ENCODE data around the gene BRAT1.
A peak's percentile ranks its signal among the peaks of the same experiment; 100 is the strongest.

Gene BRAT1

DNA sequence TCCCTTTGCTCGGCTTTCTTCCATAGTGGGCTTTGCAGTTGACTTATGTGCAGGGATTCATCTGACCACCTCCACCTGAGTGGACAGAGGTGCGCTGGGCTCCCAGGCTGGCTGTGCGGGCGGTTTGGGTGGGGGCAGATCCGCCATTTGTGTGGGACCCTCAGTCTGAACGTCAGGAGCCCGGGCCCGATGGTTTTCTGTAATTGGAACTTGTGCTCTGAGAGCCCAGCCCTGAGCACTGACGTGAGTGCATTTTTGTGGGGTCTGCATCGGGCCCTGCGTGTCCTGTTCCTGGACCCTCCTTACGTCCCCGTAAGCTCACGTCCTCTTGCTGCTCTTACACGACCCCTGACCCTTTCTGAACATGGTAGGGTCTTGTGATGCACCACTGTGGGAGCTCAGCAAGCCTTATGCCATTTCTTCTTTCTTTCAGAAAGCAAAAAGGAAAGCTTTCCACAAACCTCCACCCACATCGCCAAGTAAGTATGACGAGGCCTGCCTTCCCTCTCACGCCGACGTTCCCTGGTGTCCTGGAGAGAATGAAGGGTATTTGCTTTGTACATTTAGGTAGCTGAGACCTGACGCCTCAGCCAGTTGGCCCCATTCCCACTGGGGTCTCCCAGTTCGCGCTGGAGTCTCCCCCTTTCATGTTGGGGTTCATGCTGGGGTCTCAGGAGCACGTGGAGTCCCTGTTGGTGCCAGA is 13.3 kb upstream of the BRAT1 start:
- H3K27ac ChIP-seq (ENCODE audit: low read depth, low read length, poor library complexity, severe bottlenecking) = no peak overlapping the region
- no peaks in the 10 kb centered on the region for H4K20me1 ChIP-seq (ENCODE audit: insufficient read depth, low read length)
- H3K9me3 ChIP-seq (ENCODE audit: low read length) = no peaks in the 10 kb centered on the region
- H3K9me2 ChIP-seq (ENCODE audit: low read depth, low read length) = no peaks in the 10 kb centered on the region
- TF ChIP-seq EZH2 (IDR thresholded peaks at IDR 0.05; ENCODE audit: borderline replicate concordance, low read length) = no peak
- TF ChIP-seq, protein P1, sequence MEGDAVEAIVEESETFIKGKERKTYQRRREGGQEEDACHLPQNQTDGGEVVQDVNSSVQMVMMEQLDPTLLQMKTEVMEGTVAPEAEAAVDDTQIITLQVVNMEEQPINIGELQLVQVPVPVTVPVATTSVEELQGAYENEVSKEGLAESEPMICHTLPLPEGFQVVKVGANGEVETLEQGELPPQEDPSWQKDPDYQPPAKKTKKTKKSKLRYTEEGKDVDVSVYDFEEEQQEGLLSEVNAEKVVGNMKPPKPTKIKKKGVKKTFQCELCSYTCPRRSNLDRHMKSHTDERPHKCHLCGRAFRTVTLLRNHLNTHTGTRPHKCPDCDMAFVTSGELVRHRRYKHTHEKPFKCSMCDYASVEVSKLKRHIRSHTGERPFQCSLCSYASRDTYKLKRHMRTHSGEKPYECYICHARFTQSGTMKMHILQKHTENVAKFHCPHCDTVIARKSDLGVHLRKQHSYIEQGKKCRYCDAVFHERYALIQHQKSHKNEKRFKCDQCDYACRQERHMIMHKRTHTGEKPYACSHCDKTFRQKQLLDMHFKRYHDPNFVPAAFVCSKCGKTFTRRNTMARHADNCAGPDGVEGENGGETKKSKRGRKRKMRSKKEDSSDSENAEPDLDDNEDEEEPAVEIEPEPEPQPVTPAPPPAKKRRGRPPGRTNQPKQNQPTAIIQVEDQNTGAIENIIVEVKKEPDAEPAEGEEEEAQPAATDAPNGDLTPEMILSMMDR (IDR thresholded peaks at IDR 0.05; ENCODE audit: low read length) = no peak
- no peak overlapping the region for H3K4me2 ChIP-seq (ENCODE audit: low read length)
- no peak overlapping the region for H2AFZ ChIP-seq (ENCODE audit: low read length)
- H3K27me3 ChIP-seq (ENCODE audit: insufficient read depth, low read length) = peaks cover 3% of the 10 kb centered on the region; the same call in 1 of the 2 replicates
- H3K36me3 ChIP-seq (ENCODE audit: insufficient read depth, low read length) = no peaks in the 10 kb centered on the region
- no peak overlapping the region for H3K9ac ChIP-seq (ENCODE audit: low read length)
- H3K79me2 ChIP-seq (ENCODE audit: insufficient read depth, low read length) = no peaks in the 10 kb centered on the region
- H3K4me1 ChIP-seq (ENCODE audit: insufficient read depth, low read length, severe bottlenecking) = no peaks in the 10 kb centered on the region
- H3K4me3 ChIP-seq (ENCODE audit: low read depth, low read length, poor library complexity, severe bottlenecking) = no peak overlapping the region
- H3F3A ChIP-seq (ENCODE audit: insufficient read depth, low read length) = no peaks in the 10 kb centered on the region

DNA sequence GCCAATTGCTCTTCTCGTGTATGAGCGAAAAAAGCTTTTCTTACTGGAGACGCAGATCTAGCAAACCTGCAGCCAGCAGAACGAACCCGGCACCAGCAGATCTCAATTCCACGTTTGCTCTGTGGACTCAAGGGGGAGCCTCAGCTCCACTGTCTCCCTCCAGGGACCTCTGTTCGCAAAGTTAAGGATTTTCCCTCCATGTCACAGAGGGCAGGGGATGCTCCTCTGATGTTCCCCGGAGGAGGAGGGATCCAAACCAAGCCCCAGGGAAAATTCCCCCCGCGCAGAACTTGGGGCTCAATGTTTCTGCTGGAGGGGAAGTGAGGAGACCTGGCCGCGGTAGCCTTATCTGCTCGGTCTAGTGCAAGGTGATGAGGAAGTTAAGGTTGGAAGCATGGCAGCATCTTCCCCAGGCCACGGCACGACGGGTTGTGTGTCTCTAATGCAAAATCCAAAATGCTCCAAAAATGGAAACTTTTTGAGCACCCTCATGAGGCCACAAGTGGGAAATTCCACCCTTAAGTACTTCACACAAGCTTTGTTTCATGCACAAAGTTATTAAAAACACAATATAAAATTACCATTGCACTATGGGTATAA is 12.5 kb upstream of the BRAT1 start:
- Histone ChIP-seq H3K36me3 (ENCODE audit: insufficient read depth, low read length) (no peaks in the 10 kb centered on the region), H3K9me3 (ENCODE audit: low read length) (no peaks in the 10 kb centered on the region), H3K27ac (ENCODE audit: low read depth, low read length, poor library complexity, severe bottlenecking) (no peak overlapping the region), H3K27me3 (ENCODE audit: insufficient read depth, low read length) (no peaks in the 10 kb centered on the region; the same call in 1 of the 2 replicates), H3K79me2 (ENCODE audit: insufficient read depth, low read length) (no peaks in the 10 kb centered on the region), H2AFZ (ENCODE audit: low read length) (no peak overlapping the region), H3F3A (ENCODE audit: insufficient read depth, low read length) (no peaks in the 10 kb centered on the region), H3K4me1 (ENCODE audit: insufficient read depth, low read length, severe bottlenecking) (no peaks in the 10 kb centered on the region), H3K4me2 (ENCODE audit: low read length) (no peak overlapping the region), H3K9me2 (ENCODE audit: low read depth, low read length) (no peaks in the 10 kb centered on the region), H4K20me1 (ENCODE audit: insufficient read depth, low read length) (no peaks in the 10 kb centered on the region), H3K4me3 (ENCODE audit: low read depth, low read length, poor library complexity, severe bottlenecking) (no peak overlapping the region), H3K9ac (ENCODE audit: low read length) (no peak overlapping the region)
- no peak for TF ChIP-seq EZH2 (IDR thresholded peaks at IDR 0.05; ENCODE audit: borderline replicate concordance, low read length)
- TF ChIP-seq, protein P1 (IDR thresholded peaks at IDR 0.05; ENCODE audit: low read length) = peak; percentile 58

- TF ChIP-seq EZH2 (IDR thresholded peaks at IDR 0.05; ENCODE audit: borderline replicate concordance, low read length) = no peak
- TF ChIP-seq, protein P1 (IDR thresholded peaks at IDR 0.05; ENCODE audit: low read length) = peak; percentile 51
- Histone ChIP-seq H3F3A (ENCODE audit: insufficient read depth, low read length) (no peaks in the 10 kb centered on the region), H3K9me2 (ENCODE audit: low read depth, low read length) (no peaks in the 10 kb centered on the region), H3K4me2 (ENCODE audit: low read length) (no peak overlapping the region), H4K20me1 (ENCODE audit: insufficient read depth, low read length) (no peaks in the 10 kb centered on the region), H3K9me3 (ENCODE audit: low read length) (no peaks in the 10 kb centered on the region), H3K27me3 (ENCODE audit: insufficient read depth, low read length) (no peaks in the 10 kb centered on the region; the same call in 1 of the 2 replicates), H3K79me2 (ENCODE audit: insufficient read depth, low read length) (no peaks in the 10 kb centered on the region), H3K9ac (ENCODE audit: low read length) (no peak overlapping the region), H3K4me1 (ENCODE audit: insufficient read depth, low read length, severe bottlenecking) (no peaks in the 10 kb centered on the region), H2AFZ (ENCODE audit: low read length) (no peak overlapping the region), H3K4me3 (ENCODE audit: low read depth, low read length, poor library complexity, severe bottlenecking) (no peak overlapping the region), H3K27ac (ENCODE audit: low read depth, low read length, poor library complexity, severe bottlenecking) (no peak overlapping the region), H3K36me3 (ENCODE audit: insufficient read depth, low read length) (no peaks in the 10 kb centered on the region)
These were observed 11.8 kb upstream of the BRAT1 start for GRCh38 chr7:2566890-2567678.
